Measurements from ENCODE around the gene UTP11.

DNA sequence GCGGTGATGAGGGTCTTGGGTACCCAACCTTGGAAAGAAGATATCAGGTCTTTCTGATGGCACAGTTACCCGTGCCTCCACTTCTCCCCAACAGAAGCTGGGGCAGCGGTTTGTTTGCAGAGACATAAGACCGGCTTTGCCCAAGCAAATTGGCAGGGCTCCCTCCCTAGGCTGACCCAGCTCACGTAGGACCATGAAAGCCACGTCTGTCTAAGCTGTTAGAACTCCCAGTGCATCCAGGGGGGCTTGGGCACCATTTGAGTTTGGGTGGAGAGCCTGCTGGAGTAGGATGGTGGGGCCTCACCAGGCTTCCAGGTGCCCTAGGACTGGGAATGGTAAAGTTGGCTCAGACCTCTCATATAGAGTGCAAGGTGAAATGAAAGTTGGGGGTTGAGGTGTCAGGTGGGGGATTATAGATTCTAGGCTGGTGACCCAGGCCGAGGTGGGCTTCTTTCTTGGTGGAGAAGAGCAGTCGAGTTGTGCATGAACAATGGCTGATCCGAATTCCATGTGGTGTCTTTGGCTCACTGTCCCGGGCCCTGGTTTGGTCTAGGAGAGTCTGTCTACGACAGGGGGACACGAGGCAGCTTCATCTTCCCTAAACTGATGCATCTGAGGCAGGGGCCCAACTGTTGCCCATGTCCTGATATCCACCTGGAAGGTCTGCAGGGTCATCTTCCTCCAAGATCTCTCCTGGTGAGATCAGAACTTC is 30.7 kb downstream of the UTP11 start:
- TF ChIP-seq, protein P1, sequence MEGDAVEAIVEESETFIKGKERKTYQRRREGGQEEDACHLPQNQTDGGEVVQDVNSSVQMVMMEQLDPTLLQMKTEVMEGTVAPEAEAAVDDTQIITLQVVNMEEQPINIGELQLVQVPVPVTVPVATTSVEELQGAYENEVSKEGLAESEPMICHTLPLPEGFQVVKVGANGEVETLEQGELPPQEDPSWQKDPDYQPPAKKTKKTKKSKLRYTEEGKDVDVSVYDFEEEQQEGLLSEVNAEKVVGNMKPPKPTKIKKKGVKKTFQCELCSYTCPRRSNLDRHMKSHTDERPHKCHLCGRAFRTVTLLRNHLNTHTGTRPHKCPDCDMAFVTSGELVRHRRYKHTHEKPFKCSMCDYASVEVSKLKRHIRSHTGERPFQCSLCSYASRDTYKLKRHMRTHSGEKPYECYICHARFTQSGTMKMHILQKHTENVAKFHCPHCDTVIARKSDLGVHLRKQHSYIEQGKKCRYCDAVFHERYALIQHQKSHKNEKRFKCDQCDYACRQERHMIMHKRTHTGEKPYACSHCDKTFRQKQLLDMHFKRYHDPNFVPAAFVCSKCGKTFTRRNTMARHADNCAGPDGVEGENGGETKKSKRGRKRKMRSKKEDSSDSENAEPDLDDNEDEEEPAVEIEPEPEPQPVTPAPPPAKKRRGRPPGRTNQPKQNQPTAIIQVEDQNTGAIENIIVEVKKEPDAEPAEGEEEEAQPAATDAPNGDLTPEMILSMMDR (conservative IDR thresholded peaks at IDR 0.05): no peak
- TF ChIP-seq ZFX (IDR thresholded peaks at IDR 0.05): no peak
